CD14-positive monocyte (primary cell): ENCODE data around the gene NTRK3. TPM values are rescaled to one million over a fixed set of nuclear protein-coding genes. Genes with fewer than 3 reads are reported as not detected.

Source experiments
- DNase-seq, 3 donors: peaks; one replicate each; pipeline ENCODE4 v3.0.0-alpha.2; 2011 to 2022
- H2AFZ ChIP-seq: 2 replicates; pipeline ENCODE4 v1.6.0; 2012; ENCODE audit warnings: mild to moderate bottlenecking, low read depth, low read length, inconsistent platforms; ENCODE audit not compliant: insufficient read depth, poor library complexity, severe bottlenecking
- H3K27ac ChIP-seq, 2 donors: 1 replicate in 1 of 2; 2 replicates in 1 of 2; pipeline ENCODE4 v1.5.1; 2012 to 2013; ENCODE audit warnings: low read length in 2 of 2, control low read depth in 1 of 2, inconsistent platforms in 1 of 2, low read depth in 1 of 2, mild to moderate bottlenecking in 1 of 2
- H3K27me3 ChIP-seq, 2 donors: one replicate each; pipeline versions ENCODE4 v1.6.0 to v1.6.1; 2011 to 2013; ENCODE audit warnings: low read length in 2 of 2; ENCODE audit not compliant: control insufficient read depth in 2 of 2, insufficient read depth in 2 of 2
- H3K36me3 ChIP-seq, 2 donors: replicated peaks in 1 of 2; 1 replicate in 1 of 2; 2 replicates in 1 of 2; pipeline versions ENCODE4 v1.5.1 to v1.6.1; 2012 to 2013; ENCODE audit warnings: low read length in 2 of 2, control low read depth in 1 of 2, inconsistent platforms in 1 of 2, mild to moderate bottlenecking in 1 of 2; ENCODE audit not compliant: insufficient read depth in 2 of 2, control insufficient read depth in 1 of 2
- H3K4me1 ChIP-seq, 2 donors: 1 replicate in 1 of 2; 2 replicates in 1 of 2; pipeline versions ENCODE4 v1.5.1 to v1.6.1; 2012 to 2013; ENCODE audit warnings: low read length in 2 of 2, control low read depth in 1 of 2, inconsistent platforms in 1 of 2, mild to moderate bottlenecking in 1 of 2, moderate library complexity in 1 of 2; ENCODE audit not compliant: insufficient read depth in 2 of 2, control insufficient read depth in 1 of 2
- H3K4me2 ChIP-seq: replicated peaks from 2 replicates; pipeline ENCODE3; 2012; ENCODE audit warnings: low read length, moderate library complexity, mild to moderate bottlenecking; ENCODE audit not compliant: poor library complexity, severe bottlenecking; ENCODE audit errors: extremely low read depth
- H3K4me3 ChIP-seq, 3 experiments: fragments of 200-600 bp in 1 of 3; sonication (generic) in 1 of 3; replicated peaks in 1 of 3; 1 replicate in 2 of 3; 2 replicates in 1 of 3; pipeline ENCODE4 v1.5.1; 2011 to 2013; ENCODE audit warnings: low read length in 3 of 3, mild to moderate bottlenecking in 3 of 3, control low read depth in 2 of 3, low read depth in 2 of 3, inconsistent platforms in 1 of 3, moderate library complexity in 1 of 3
- H3K79me2 ChIP-seq: 2 replicates; pipeline ENCODE4 v1.6.0; 2012; ENCODE audit warnings: mild to moderate bottlenecking, control low read depth, inconsistent platforms, low read length, moderate library complexity; ENCODE audit not compliant: insufficient read depth
- H3K9ac ChIP-seq: 2 replicates; pipeline ENCODE4 v1.6.0; 2017; ENCODE audit warnings: low read length, mild to moderate bottlenecking; ENCODE audit not compliant: insufficient read depth, poor library complexity, severe bottlenecking
- H3K9me3 ChIP-seq, 2 donors: replicated peaks in 1 of 2; 1 replicate in 1 of 2; 2 replicates in 1 of 2; pipeline versions ENCODE4 v1.5.1 to v1.6.1; 2012 to 2013; ENCODE audit warnings: low read length in 2 of 2, control low read depth in 1 of 2; ENCODE audit not compliant: control insufficient read depth in 1 of 2, insufficient read depth in 1 of 2
- H4K20me1 ChIP-seq: 2 replicates; pipeline ENCODE4 v1.6.0; 2012; ENCODE audit warnings: mild to moderate bottlenecking, low read length, control low read depth, moderate library complexity; ENCODE audit not compliant: insufficient read depth
- H3K27ac Mint-ChIP-seq, 7 donors: one replicate each; pipeline ENCODE4 v1.8.0; 2020; ENCODE audit warnings: mild to moderate bottlenecking in 7 of 7, mixed read lengths in 7 of 7, moderate library complexity in 6 of 7, inconsistent platforms in 2 of 7
- H3K27me3 Mint-ChIP-seq, 3 donors: one replicate each; pipeline ENCODE4 v1.8.0; 2021 to 2022; ENCODE audit warnings: low read depth in 3 of 3, mild to moderate bottlenecking in 3 of 3, mixed read lengths in 3 of 3, moderate library complexity in 3 of 3, inconsistent platforms in 1 of 3
- H3K36me3 Mint-ChIP-seq, 2 donors: one replicate each; pipeline ENCODE4 v1.8.0; 2020; ENCODE audit warnings: mixed read lengths in 2 of 2, inconsistent platforms in 1 of 2, mild to moderate bottlenecking in 1 of 2
- H3K4me1 Mint-ChIP-seq: one replicate; pipeline ENCODE4 v1.8.0; 2020; ENCODE audit warnings: mild to moderate bottlenecking, mixed read lengths
- H3K4me3 Mint-ChIP-seq, 2 donors: one replicate each; pipeline ENCODE4 v1.8.0; 2020; ENCODE audit warnings: mild to moderate bottlenecking in 2 of 2, mixed read lengths in 2 of 2, moderate library complexity in 1 of 2
- H3K9me3 Mint-ChIP-seq, 7 donors: one replicate each; pipeline ENCODE4 v1.8.0; 2020 to 2022; ENCODE audit warnings: mixed read lengths in 7 of 7, mild to moderate bottlenecking in 6 of 7, moderate library complexity in 6 of 7, inconsistent platforms in 2 of 7
- WGBS: methylation state at CpG from one replicate; pipeline ENCODE4 v1.1.5; 2013; ENCODE audit warnings: missing lambda C conversion rate; ENCODE audit not compliant: insufficient coverage; 5-methylcytosine and 5-hydroxymethylcytosine counted together
- intact Hi-C, 2 donors: fragments of 100-400 bp; cut with micrococcal nuclease; formaldehyde crosslinking; loops; one replicate each; pipeline versions ENCODE4 v1.15.0 to v1.15.1; 2023
- polyA plus RNA-seq, 3 donors: library from polyadenylated mRNA; depleted of rRNA in 1 of 3; unstranded in 2 of 3; stranded (reverse) in 1 of 3; fragments of 300-500 nt in 2 of 3; fragments of >200 nt in 1 of 3; fragmentation: Illumina TruSeq in 2 of 3; gene quantifications; 1 replicate in 2 of 3; 2 replicates in 1 of 3; pipeline ENCODE4 v1.2.3, GENCODE V29; 2012 to 2021
- TF ChIP-seq, protein P1 (sequence below): fragments of 200-600 bp; IDR thresholded peaks from one replicate; pipeline ENCODE4 v1.8.0; 2022; ENCODE audit warnings: antibody characterized with exemption, mild to moderate bottlenecking

NTRK3 gene
- polyA plus RNA-seq, 3 donors: not detected

DNA sequence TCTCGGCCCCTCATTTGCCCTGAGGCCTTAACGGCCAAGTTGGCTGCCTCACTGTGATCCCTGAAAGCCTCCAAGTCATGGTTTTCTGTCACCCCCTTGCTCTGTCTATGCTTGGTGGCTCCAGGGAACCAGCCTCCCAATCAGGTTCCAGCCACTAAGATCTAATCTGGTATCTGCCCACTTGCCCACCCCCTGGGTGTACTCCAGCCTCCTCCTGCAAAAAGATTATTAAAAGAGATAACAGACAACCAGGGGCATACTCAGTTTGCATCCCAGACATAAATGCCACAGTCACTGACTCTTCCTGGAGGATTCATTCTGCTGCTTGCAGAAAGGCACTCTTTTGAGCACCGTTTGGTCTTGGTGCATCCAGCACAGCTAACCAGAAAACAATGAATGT is 103.9 kb downstream of the NTRK3 start:
- Histone ChIP-seq H3K79me2 (no peaks in the 10 kb centered on the region), H3K9ac (no peak overlapping the region), H3K36me3 (no peaks in the 10 kb centered on the region), H2AFZ (no peak overlapping the region), H3K4me2 (no peak overlapping the region), H4K20me1 (no peaks in the 10 kb centered on the region), H3K27me3 (no peaks in the 10 kb centered on the region), H3K4me1 (no peaks in the 10 kb centered on the region), H3K27ac (no peak overlapping the region), H3K9me3 (no peaks in the 10 kb centered on the region), H3K4me3 (no peak overlapping the region)
- Mint-ChIP-seq H3K4me3 (no peak overlapping the region), H3K9me3 (peaks cover 0 to 14% (median 2%) of the 10 kb centered on the region in 7 donors), H3K36me3 (no peaks in the 10 kb centered on the region), H3K27ac (no peak overlapping the region), H3K27me3 (peaks cover 0 to 7% (median 0%) of the 10 kb centered on the region in 3 donors), H3K4me1 (no peaks in the 10 kb centered on the region)
- intact Hi-C loops: no loop called here
- WGBS: 66% methylated on average over 3 of the region's 3 CpGs
- no peak for DNase-seq
- TF ChIP-seq, protein P1, sequence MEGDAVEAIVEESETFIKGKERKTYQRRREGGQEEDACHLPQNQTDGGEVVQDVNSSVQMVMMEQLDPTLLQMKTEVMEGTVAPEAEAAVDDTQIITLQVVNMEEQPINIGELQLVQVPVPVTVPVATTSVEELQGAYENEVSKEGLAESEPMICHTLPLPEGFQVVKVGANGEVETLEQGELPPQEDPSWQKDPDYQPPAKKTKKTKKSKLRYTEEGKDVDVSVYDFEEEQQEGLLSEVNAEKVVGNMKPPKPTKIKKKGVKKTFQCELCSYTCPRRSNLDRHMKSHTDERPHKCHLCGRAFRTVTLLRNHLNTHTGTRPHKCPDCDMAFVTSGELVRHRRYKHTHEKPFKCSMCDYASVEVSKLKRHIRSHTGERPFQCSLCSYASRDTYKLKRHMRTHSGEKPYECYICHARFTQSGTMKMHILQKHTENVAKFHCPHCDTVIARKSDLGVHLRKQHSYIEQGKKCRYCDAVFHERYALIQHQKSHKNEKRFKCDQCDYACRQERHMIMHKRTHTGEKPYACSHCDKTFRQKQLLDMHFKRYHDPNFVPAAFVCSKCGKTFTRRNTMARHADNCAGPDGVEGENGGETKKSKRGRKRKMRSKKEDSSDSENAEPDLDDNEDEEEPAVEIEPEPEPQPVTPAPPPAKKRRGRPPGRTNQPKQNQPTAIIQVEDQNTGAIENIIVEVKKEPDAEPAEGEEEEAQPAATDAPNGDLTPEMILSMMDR: no peak

- H3K9me3 Mint-ChIP-seq: peaks cover 0 to 20% (median 4%) of the 10 kb centered on the region in 7 donors
- WGBS: no CpG with 5 or more reads among the region's 4 CpGs
- no peaks in the 10 kb centered on the region for H3K36me3 Mint-ChIP-seq
Observed at GRCh38 chr15:88147760-88148159, 108.8 kb downstream of the NTRK3 start.

More at GRCh38 chr15:88147760-88148159, 108.8 kb downstream of the NTRK3 start:
- Histone ChIP-seq H3K9ac (no peak overlapping the region), H3K9me3 (no peaks in the 10 kb centered on the region), H3K4me2 (no peak overlapping the region), H2AFZ (no peak overlapping the region), H4K20me1 (no peaks in the 10 kb centered on the region), H3K4me1 (no peaks in the 10 kb centered on the region), H3K79me2 (no peaks in the 10 kb centered on the region), H3K36me3 (no peaks in the 10 kb centered on the region), H3K4me3 (no peak overlapping the region), H3K27ac (no peak overlapping the region), H3K27me3 (no peaks in the 10 kb centered on the region)
- no peak overlapping the region for H3K4me3 Mint-ChIP-seq
- TF ChIP-seq, protein P1: no peak
- H3K27ac Mint-ChIP-seq: no peak overlapping the region
- no peaks in the 10 kb centered on the region for H3K4me1 Mint-ChIP-seq
- no peak for DNase-seq
- intact Hi-C loops: no loop called here
- peaks cover 0 to 2% (median 0%) of the 10 kb centered on the region in 3 donors for H3K27me3 Mint-ChIP-seq
